Activated T-cell treated with anti-CD3 and anti-CD28 coated beads for 48 hours (primary cell): ENCODE data around the gene RPL36.
"Not testable (repeated sequence)": the region's sequence is repeated elsewhere in the genome, so short reads cannot be mapped to it uniquely, and the experiment has no call there.

Source experiments
- DNase-seq: peaks from one replicate; pipeline ENCODE4 v3.0.0-alpha.2; 2020; ENCODE audit warnings: low read depth

The RPL36 gene

GRCh38 chr19:5690955-5691821 is 1.1 kb downstream of the RPL36 start:
- peak; percentile 67 for DNase-seq

- no peak for DNase-seq
Measured at GRCh38 chr19:5691822-5692722, 2.0 kb downstream of the RPL36 start.

- no peak for DNase-seq
Measured at GRCh38 chr19:5692723-5693194, 2.7 kb downstream of the RPL36 start.

GRCh38 chr19:5693195-5694166 is 3.4 kb downstream of the RPL36 start:
- DNase-seq: no peak

GRCh38 chr19:5694167-5694955 is 4.3 kb downstream of the RPL36 start:
- DNase-seq: no peak

- no peak for DNase-seq
Measured at GRCh38 chr19:5694956-5695648, 5.0 kb downstream of the RPL36 start.

GRCh38 chr19:5695649-5696195 is 5.6 kb downstream of the RPL36 start:
- no peak for DNase-seq

GRCh38 chr19:5696196-5697021 is 6.3 kb downstream of the RPL36 start:
- no peak for DNase-seq

- DNase-seq: no peak
Measured at GRCh38 chr19:5697022-5697889, 7.2 kb downstream of the RPL36 start.

GRCh38 chr19:5697890-5698634 is 8.0 kb downstream of the RPL36 start:
- no peak for DNase-seq

GRCh38 chr19:5698635-5699422 is 8.7 kb downstream of the RPL36 start:
- DNase-seq: no peak

- no peak for DNase-seq
Measured at GRCh38 chr19:5700455-5701092, 10.5 kb downstream of the RPL36 start.

GRCh38 chr19:5702053-5702410 is 11.9 kb downstream of the RPL36 start:
- DNase-seq: not testable (repeated sequence)

GRCh38 chr19:5703819-5704818 is 14.0 kb downstream of the RPL36 start:
- no peak for DNase-seq

- no peak for DNase-seq
Measured at GRCh38 chr19:5705552-5705951, 15.5 kb downstream of the RPL36 start.
